Testis (tissue), 2 donors: ENCODE results near the gene ARID1B.

Experiments used
- CTCF ChIP-seq, 3 experiments: fragments of 450-650 bp in 2 of 3; fragments of 200-600 bp in 1 of 3; sonication (generic) in 1 of 3; IDR thresholded peaks; one replicate each; pipeline ENCODE4 v1.5.1; 2016 to 2019; ENCODE audit warnings: antibody characterized with exemption in 3 of 3, mild to moderate bottlenecking in 2 of 3, moderate library complexity in 1 of 3
- POLR2A ChIP-seq: fragments of 450-650 bp; IDR thresholded peaks from one replicate; pipeline ENCODE4 v1.6.1; 2017; ENCODE audit warnings: antibody characterized with exemption, mild to moderate bottlenecking, moderate library complexity

GRCh38 chr6:156910011-156910334 lies 132.8 kb downstream of the ARID1B start:
- TF ChIP-seq POLR2A: no peak
- no peak for TF ChIP-seq CTCF (IDR thresholded peaks at IDR 0.05)
